Neural progenitor cell (in vitro differentiated cells): Measurements from ENCODE around the gene ADM5. TPM values are rescaled to one million over a fixed set of nuclear protein-coding genes. Genes with fewer than 3 reads are reported as not detected.

ENCODE experiments used
- DNase-seq: peaks from one replicate; pipeline ENCODE4 v3.0.0-alpha.2; 2016; ENCODE audit warnings: low spot score
- H2AFZ ChIP-seq: fragments of 200-600 bp; sonication (generic); replicated peaks from 2 replicates; pipeline ENCODE4 v1.6.1; 2016; ENCODE audit warnings: antibody characterized with exemption
- H3F3A ChIP-seq: fragments of 200-600 bp; sonication (generic); 2 replicates; pipeline ENCODE4 v1.6.1; 2016; ENCODE audit warnings: antibody characterized with exemption, low read depth
- H3K27ac ChIP-seq: fragments of 200-600 bp; sonication (generic); 2 replicates; pipeline ENCODE4 v1.5.1; 2016; ENCODE audit warnings: mild to moderate bottlenecking
- H3K27me3 ChIP-seq: fragments of 200-600 bp; sonication (generic); 2 replicates; pipeline ENCODE4 v1.6.1; 2016; ENCODE audit warnings: mild to moderate bottlenecking, moderate library complexity
- H3K36me3 ChIP-seq: fragments of 200-600 bp; sonication (generic); 2 replicates; pipeline ENCODE4 v1.5.1; 2016
- H3K4me1 ChIP-seq: fragments of 200-600 bp; sonication (generic); 2 replicates; pipeline ENCODE4 v1.6.1; 2016; ENCODE audit warnings: mixed run types
- H3K4me2 ChIP-seq: fragments of 200-600 bp; sonication (generic); 2 replicates; pipeline ENCODE4 v1.6.1; 2016
- H3K4me3 ChIP-seq: fragments of 200-600 bp; sonication (generic); 2 replicates; pipeline ENCODE4 v1.5.1; 2016
- H3K79me2 ChIP-seq: fragments of 200-600 bp; sonication (generic); 2 replicates; pipeline ENCODE4 v1.6.1; 2016; ENCODE audit warnings: low read depth
- H3K9ac ChIP-seq: fragments of 200-600 bp; sonication (generic); 2 replicates; pipeline ENCODE4 v1.6.1; 2016
- H3K9me3 ChIP-seq: fragments of 200-600 bp; sonication (generic); 2 replicates; pipeline ENCODE4 v1.5.1; 2016; ENCODE audit warnings: low read depth
- H4K20me1 ChIP-seq: fragments of 200-600 bp; sonication (generic); 2 replicates; pipeline ENCODE4 v1.6.1; 2016; ENCODE audit warnings: low read depth
- H3K27ac Mint-ChIP-seq: 3 replicates; pipeline ENCODE4 v1.8.0; 2021; ENCODE audit warnings: mixed read lengths
- H3K27me3 Mint-ChIP-seq: 2 replicates; pipeline ENCODE4 v1.8.0; 2022; ENCODE audit warnings: low read depth, mild to moderate bottlenecking, inconsistent platforms, moderate library complexity, mixed read lengths; ENCODE audit not compliant: insufficient read depth
- H3K36me3 Mint-ChIP-seq: 3 replicates; pipeline ENCODE4 v1.8.0; 2021; ENCODE audit warnings: mixed read lengths
- H3K4me1 Mint-ChIP-seq: 3 replicates; pipeline ENCODE4 v1.8.0; 2021; ENCODE audit warnings: mixed read lengths
- H3K4me3 Mint-ChIP-seq: 3 replicates; pipeline ENCODE4 v1.8.0; 2021; ENCODE audit warnings: mild to moderate bottlenecking, moderate library complexity, mixed read lengths
- H3K9me3 Mint-ChIP-seq: 3 replicates; pipeline ENCODE4 v1.8.0; 2020; ENCODE audit warnings: mixed read lengths
- CTCF ChIP-seq: fragments of 200-600 bp; sonication (generic); IDR thresholded peaks from 2 replicates; pipeline ENCODE4 v1.5.1; 2017; ENCODE audit warnings: antibody characterized with exemption, mild to moderate bottlenecking
- EZH2 ChIP-seq: fragments of 200-600 bp; sonication (generic); IDR thresholded peaks from 2 replicates; pipeline ENCODE4 v1.6.1; 2017; ENCODE audit warnings: antibody characterized with exemption, mild to moderate bottlenecking, moderate library complexity
- EZH2phosphoT487 ChIP-seq: fragments of 200-600 bp; sonication (generic); IDR thresholded peaks from 2 replicates; pipeline ENCODE4 v1.6.1; 2017; ENCODE audit warnings: antibody characterized with exemption
- total RNA-seq: library from RNA; depleted of rRNA; stranded (reverse); fragments of >200 nt; gene quantifications from 2 replicates; pipeline ENCODE4 v1.2.3, GENCODE V29; 2015; ENCODE audit warnings: low replicate concordance

The ADM5 gene
- total RNA-seq, 1 donor from 2014 or later, result 6.0 TPM

GRCh38 chr19:49682274-49682673 is 7.1 kb upstream of the ADM5 start:
- Mint-ChIP-seq H3K27me3 (peaks cover 5% of the 10 kb centered on the region), H3K36me3 (peaks cover 16% of the 10 kb centered on the region), H3K4me1 (peaks cover 27% of the 10 kb centered on the region), H3K9me3 (no peaks in the 10 kb centered on the region), H3K4me3 (no peak overlapping the region), H3K27ac (no peak overlapping the region)
- Histone ChIP-seq H3F3A (peaks cover 79% of the 10 kb centered on the region), H3K9ac (no peak overlapping the region), H3K4me1 (peaks cover 23% of the 10 kb centered on the region), H3K4me2 (no peak overlapping the region), H3K36me3 (peaks cover 5% of the 10 kb centered on the region), H3K27ac (no peak overlapping the region), H3K9me3 (no peaks in the 10 kb centered on the region), H3K4me3 (no peak overlapping the region), H3K79me2 (peaks cover 71% of the 10 kb centered on the region), H4K20me1 (peaks cover 88% of the 10 kb centered on the region), H2AFZ (no peak overlapping the region), H3K27me3 (no peaks in the 10 kb centered on the region)
- DNase-seq, result no peak
- TF ChIP-seq CTCF, result no peak
- TF ChIP-seq EZH2, result no peak
- no peak for TF ChIP-seq EZH2phosphoT487

GRCh38 chr19:49683814-49684250 is 5.6 kb upstream of the ADM5 start:
- no peak overlapping the region for H3K4me2 ChIP-seq
- H3K79me2 ChIP-seq, result peaks cover 55% of the 10 kb centered on the region
- peaks cover 78% of the 10 kb centered on the region for H3F3A ChIP-seq
- no peaks in the 10 kb centered on the region for H3K9me3 ChIP-seq
- H3K27ac ChIP-seq, result no peak overlapping the region
- no peak overlapping the region for H3K4me3 Mint-ChIP-seq
- no peaks in the 10 kb centered on the region for H3K27me3 ChIP-seq
- no peaks in the 10 kb centered on the region for H3K9me3 Mint-ChIP-seq
- no peak overlapping the region for H3K4me3 ChIP-seq
- H3K36me3 Mint-ChIP-seq, result peaks cover 20% of the 10 kb centered on the region
- H2AFZ ChIP-seq, result no peak overlapping the region
- H3K36me3 ChIP-seq, result peaks cover 5% of the 10 kb centered on the region
- TF ChIP-seq CTCF (no peak), EZH2phosphoT487 (no peak), EZH2 (no peak)
- peaks cover 29% of the 10 kb centered on the region for H3K4me1 Mint-ChIP-seq
- no peak overlapping the region for H3K9ac ChIP-seq
- DNase-seq, result no peak
- peaks cover 23% of the 10 kb centered on the region for H3K4me1 ChIP-seq
- peaks cover 95% of the 10 kb centered on the region for H4K20me1 ChIP-seq
- H3K27ac Mint-ChIP-seq, result no peak overlapping the region
- H3K27me3 Mint-ChIP-seq, result peaks cover 8% of the 10 kb centered on the region

GRCh38 chr19:49684251-49684982 is 5.0 kb upstream of the ADM5 start:
- peaks cover 34% of the 10 kb centered on the region for H3K4me1 Mint-ChIP-seq
- H3K27ac Mint-ChIP-seq, result no peak overlapping the region
- H3K4me3 Mint-ChIP-seq, result no peak overlapping the region
- TF ChIP-seq EZH2, result no peak
- TF ChIP-seq CTCF, result peak; percentile 48
- TF ChIP-seq EZH2phosphoT487, result no peak
- Histone ChIP-seq H3K4me2 (no peak overlapping the region), H2AFZ (no peak overlapping the region), H3K36me3 (peaks cover 5% of the 10 kb centered on the region), H3K9me3 (no peaks in the 10 kb centered on the region), H3K27ac (no peak overlapping the region), H3K9ac (no peak overlapping the region), H3K79me2 (peaks cover 53% of the 10 kb centered on the region), H3F3A (peaks cover 79% of the 10 kb centered on the region), H3K4me1 (peaks cover 23% of the 10 kb centered on the region), H3K4me3 (no peak overlapping the region), H4K20me1 (peaks cover 95% of the 10 kb centered on the region), H3K27me3 (no peaks in the 10 kb centered on the region)
- DNase-seq, result peak; percentile 42
- peaks cover 8% of the 10 kb centered on the region for H3K27me3 Mint-ChIP-seq
- H3K9me3 Mint-ChIP-seq, result no peaks in the 10 kb centered on the region
- peaks cover 20% of the 10 kb centered on the region for H3K36me3 Mint-ChIP-seq
